HUES6 (cell line): ENCODE measurements around the gene MSANTD2.
A peak's percentile ranks its signal among the peaks of the same experiment; 100 is the strongest.

Experiments used
- H3K27ac ChIP-seq: 2 replicates; pipeline ENCODE4 v1.7.0; 2013; ENCODE audit warnings: low read depth, mild to moderate bottlenecking, low read length, inconsistent platforms
- H3K27me3 ChIP-seq: 2 replicates; pipeline ENCODE4 v1.6.1; 2013; ENCODE audit warnings: low read length; ENCODE audit not compliant: control insufficient read depth, insufficient read depth
- H3K36me3 ChIP-seq: 2 replicates; pipeline ENCODE4 v1.6.1; 2013; ENCODE audit warnings: low read length; ENCODE audit not compliant: control insufficient read depth, insufficient read depth
- H3K4me1 ChIP-seq: 2 replicates; pipeline ENCODE4 v1.6.1; 2013; ENCODE audit warnings: low read length; ENCODE audit not compliant: control insufficient read depth, insufficient read depth
- H3K4me3 ChIP-seq: 2 replicates; pipeline ENCODE4 v1.5.1; 2013; ENCODE audit warnings: low read depth, low read length
- H3K9ac ChIP-seq: one replicate; pipeline ENCODE4 v1.6.1; 2013; ENCODE audit warnings: mild to moderate bottlenecking, low read length
- H3K9me3 ChIP-seq: 2 replicates; pipeline ENCODE4 v1.6.1; 2013; ENCODE audit warnings: low read depth, low read length; ENCODE audit not compliant: control insufficient read depth, insufficient read depth

MSANTD2 gene

DNA sequence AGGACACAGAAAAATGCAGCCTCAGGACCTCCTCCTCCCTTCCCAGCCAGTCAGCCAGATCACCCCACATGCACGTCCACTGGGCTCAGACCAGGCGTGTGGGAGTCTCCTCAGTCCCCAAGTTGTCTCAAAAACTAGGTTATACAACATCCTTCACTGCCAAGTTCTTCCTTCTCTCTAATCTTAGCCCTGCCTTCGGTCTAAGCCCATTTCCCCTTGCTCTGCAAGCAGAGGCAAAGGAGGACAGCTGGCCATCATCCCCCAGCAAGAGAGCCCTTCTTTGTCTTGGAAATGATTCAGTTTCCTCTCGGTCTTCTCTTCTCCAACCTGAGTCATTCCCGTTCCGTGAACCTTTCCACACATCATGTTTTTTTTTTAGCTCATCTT, 74.5 kb downstream of the MSANTD2 start:
- Histone ChIP-seq H3K9me3 (no peaks in the 10 kb centered on the region), H3K36me3 (no peaks in the 10 kb centered on the region), H3K4me3 (peak overlapping the region; percentile 19; the same call in 1 of the 2 replicates), H3K27me3 (peaks cover 66% of the 10 kb centered on the region), H3K9ac (no peak overlapping the region), H3K27ac (no peak overlapping the region), H3K4me1 (peaks cover 24% of the 10 kb centered on the region)

- H3K9me3 ChIP-seq: no peaks in the 10 kb centered on the region
- H3K27me3 ChIP-seq: peaks cover 69% of the 10 kb centered on the region
- H3K4me1 ChIP-seq: peaks cover 24% of the 10 kb centered on the region
- H3K4me3 ChIP-seq: peak overlapping the region; percentile 19; the same call in 1 of the 2 replicates
- H3K9ac ChIP-seq: no peak overlapping the region
- H3K36me3 ChIP-seq: no peaks in the 10 kb centered on the region
- H3K27ac ChIP-seq: no peak overlapping the region
Observed at GRCh38 chr11:124724979-124725718, 75.1 kb downstream of the MSANTD2 start.

DNA sequence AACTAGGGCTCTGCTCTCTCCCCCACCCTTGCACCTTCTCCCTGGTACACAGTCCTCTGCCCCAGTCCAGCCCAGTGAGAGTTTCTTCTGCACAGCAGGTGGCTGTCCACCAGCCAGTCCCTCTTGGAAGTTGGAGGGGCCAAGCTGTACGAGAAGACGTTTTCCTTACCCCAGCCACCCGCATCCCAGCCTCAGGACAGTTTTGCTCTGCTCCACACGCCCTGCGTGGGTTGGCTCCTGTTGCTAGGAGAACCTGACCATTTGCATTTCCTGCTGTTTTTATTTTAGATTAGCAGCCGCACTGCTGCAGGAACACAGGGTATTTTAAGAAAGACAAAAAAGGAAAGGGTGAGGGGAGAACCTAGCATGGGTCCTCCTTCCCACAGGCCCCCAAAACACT, 78.0 kb downstream of the MSANTD2 start:
- H3K4me3 ChIP-seq: no peak overlapping the region
- H3K27ac ChIP-seq: no peak overlapping the region
- H3K9me3 ChIP-seq: no peaks in the 10 kb centered on the region
- peaks cover 95% of the 10 kb centered on the region for H3K27me3 ChIP-seq
- H3K36me3 ChIP-seq: no peaks in the 10 kb centered on the region
- H3K9ac ChIP-seq: no peak overlapping the region
- H3K4me1 ChIP-seq: peaks cover 37% of the 10 kb centered on the region

DNA sequence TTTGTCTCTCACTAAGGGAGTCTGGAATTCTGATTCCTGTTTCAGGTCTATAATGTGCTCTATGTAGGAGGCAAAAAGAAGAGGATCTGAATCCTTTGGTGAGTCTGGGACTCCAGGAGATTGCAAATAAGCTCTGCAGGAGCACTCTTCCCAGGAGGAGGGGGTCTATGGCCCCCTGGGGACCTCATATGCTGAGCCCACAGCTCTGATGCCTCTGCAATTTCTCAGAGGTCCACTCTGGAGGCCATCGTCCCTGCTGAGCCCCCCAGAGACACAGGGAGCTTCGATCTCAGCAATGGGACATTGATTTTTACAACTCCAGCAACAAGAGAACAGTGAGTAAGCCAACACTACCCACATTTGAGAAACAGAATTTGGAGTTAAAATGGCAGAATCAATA, 80.7 kb downstream of the MSANTD2 start:
- peaks cover 100% of the 10 kb centered on the region for H3K27me3 ChIP-seq
- H3K27ac ChIP-seq: no peak overlapping the region
- H3K4me3 ChIP-seq: no peak overlapping the region
- H3K9me3 ChIP-seq: no peaks in the 10 kb centered on the region
- no peaks in the 10 kb centered on the region for H3K36me3 ChIP-seq
- H3K4me1 ChIP-seq: peaks cover 19% of the 10 kb centered on the region
- H3K9ac ChIP-seq: no peak overlapping the region

- Histone ChIP-seq H3K27me3 (peaks cover 100% of the 10 kb centered on the region), H3K4me3 (peak overlapping the region; percentile 65), H3K27ac (no peak overlapping the region), H3K4me1 (peaks cover 17% of the 10 kb centered on the region), H3K9me3 (no peaks in the 10 kb centered on the region), H3K36me3 (no peaks in the 10 kb centered on the region), H3K9ac (no peak overlapping the region)
Observed at GRCh38 chr11:124718801-124719200, 81.4 kb downstream of the MSANTD2 start.

GRCh38 chr11:124717786-124718651, 82.2 kb downstream of the MSANTD2 start:
- H3K4me3 ChIP-seq: peak overlapping the region; percentile 65
- H3K27ac ChIP-seq: no peak overlapping the region

DNA sequence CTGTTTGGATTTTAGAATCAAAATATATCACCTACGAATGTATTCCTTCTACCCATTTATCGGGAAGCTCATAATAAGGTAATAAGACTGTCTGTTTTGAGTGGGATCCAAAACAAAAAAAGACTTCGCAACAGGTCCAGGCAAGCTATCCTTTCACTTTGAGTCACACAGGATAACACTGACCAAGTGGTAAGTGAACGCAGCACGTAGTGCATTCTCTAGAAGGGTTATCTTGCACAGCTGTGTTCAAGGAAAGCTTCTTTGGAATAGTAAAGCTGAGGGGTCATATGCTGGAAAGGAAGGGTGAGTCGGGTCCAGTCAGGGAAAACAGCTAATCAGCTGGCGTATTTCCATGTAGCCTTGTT, 82.8 kb downstream of the MSANTD2 start:
- H3K36me3 ChIP-seq: no peaks in the 10 kb centered on the region
- peaks cover 17% of the 10 kb centered on the region for H3K4me1 ChIP-seq
- H3K4me3 ChIP-seq: peak overlapping the region; percentile 65
- H3K9ac ChIP-seq: no peak overlapping the region
- no peak overlapping the region for H3K27ac ChIP-seq
- peaks cover 87% of the 10 kb centered on the region for H3K27me3 ChIP-seq
- H3K9me3 ChIP-seq: no peaks in the 10 kb centered on the region

More at GRCh38 chr11:124717786-124718651, 82.2 kb downstream of the MSANTD2 start:
- H3K9me3 ChIP-seq: no peaks in the 10 kb centered on the region
- H3K4me1 ChIP-seq: peaks cover 17% of the 10 kb centered on the region
- peak overlapping the region; percentile 27 for H3K9ac ChIP-seq
- no peaks in the 10 kb centered on the region for H3K36me3 ChIP-seq
- peaks cover 93% of the 10 kb centered on the region for H3K27me3 ChIP-seq

DNA sequence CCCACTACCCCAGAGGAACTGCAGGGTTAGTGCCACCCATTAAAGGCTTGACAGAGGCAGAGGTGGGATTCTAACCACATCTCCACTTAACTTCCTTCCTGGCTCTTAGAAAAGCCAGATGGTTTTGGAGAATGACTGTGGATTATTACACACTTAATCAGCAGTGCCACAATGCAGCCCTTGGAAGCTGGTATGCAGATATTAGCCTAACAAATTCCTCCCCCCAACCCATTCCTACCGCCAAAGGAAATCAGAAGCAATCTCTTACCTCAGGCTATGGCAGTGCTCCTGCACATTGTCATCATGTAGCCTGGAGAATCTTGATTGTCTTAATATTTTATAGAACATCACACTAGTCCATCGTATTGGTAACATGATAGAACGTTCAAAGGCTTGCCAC, 83.6 kb downstream of the MSANTD2 start:
- H3K27me3 ChIP-seq: peaks cover 78% of the 10 kb centered on the region
- no peak overlapping the region for H3K4me3 ChIP-seq

More for the DNA sequence above, 83.6 kb downstream of the MSANTD2 start:
- H3K27ac ChIP-seq: no peak overlapping the region
- no peak overlapping the region for H3K9ac ChIP-seq
- no peaks in the 10 kb centered on the region for H3K9me3 ChIP-seq
- peaks cover 17% of the 10 kb centered on the region for H3K4me1 ChIP-seq
- no peaks in the 10 kb centered on the region for H3K36me3 ChIP-seq
